GM12892 (cell line): ENCODE measurements around the gene CENPP.

Experiments
- POLR2A ChIP-seq: IDR thresholded peaks from 2 replicates; pipeline ENCODE4 v1.6.1; 2011; ENCODE audit warnings: low read depth, low read length, control low read depth
- POLR2AphosphoS5 ChIP-seq: IDR thresholded peaks from 2 replicates; pipeline ENCODE4 v1.6.1; 2011; ENCODE audit warnings: low read depth, low read length, control low read depth
- TAF1 ChIP-seq: IDR thresholded peaks from 2 replicates; pipeline ENCODE4 v1.6.1; 2011; ENCODE audit warnings: low read depth, mild to moderate bottlenecking, control low read depth, low read length, borderline replicate concordance

DNA sequence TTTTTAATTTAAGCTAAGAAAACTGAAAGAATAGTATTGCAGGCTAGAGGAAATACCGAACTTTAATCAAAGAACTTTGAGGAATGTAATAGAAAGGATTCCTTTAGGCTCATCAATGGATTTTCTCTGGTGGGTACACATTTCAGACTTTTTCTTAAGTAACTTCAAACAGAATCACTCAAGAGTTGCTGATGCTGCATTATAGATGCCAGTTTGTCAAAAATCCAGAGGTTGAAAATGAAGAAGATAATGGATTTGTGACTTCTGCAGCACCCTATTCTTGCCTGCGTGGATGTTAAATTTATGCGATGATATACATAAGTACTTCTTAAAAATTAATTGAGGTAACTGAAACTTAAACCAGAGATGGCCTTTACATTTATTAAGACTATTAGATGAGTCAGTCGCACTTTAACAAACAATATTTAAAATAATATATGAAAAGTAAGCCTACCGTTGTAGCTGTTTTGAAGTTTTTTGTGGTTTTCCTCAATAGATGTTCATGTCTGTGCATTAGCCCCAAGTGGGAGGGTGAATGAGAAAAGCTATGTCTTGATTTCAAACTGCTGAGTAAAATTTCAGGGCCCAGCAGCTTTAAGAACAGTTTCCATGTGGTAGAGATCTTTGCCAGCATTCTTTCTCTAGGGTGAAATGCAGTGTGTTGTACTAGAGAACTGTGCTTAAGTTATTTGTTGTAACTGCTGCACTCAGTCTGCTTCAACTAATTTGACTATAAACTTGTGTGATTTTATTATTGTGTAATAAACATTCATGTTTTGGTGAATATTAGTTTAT is 78.5 kb downstream of the CENPP start, which contains the start of gene OGN:
- TF ChIP-seq POLR2AphosphoS5 (no peak), POLR2A (no peak), TAF1 (no peak)
